ENCODE data around the gene PEX6. TPM values are rescaled to one million over a fixed set of nuclear protein-coding genes. Genes with fewer than 3 reads are reported as not detected.

Gene PEX6
- total RNA-seq, 1 experiment from 2014 or later: 15.6 TPM

DNA sequence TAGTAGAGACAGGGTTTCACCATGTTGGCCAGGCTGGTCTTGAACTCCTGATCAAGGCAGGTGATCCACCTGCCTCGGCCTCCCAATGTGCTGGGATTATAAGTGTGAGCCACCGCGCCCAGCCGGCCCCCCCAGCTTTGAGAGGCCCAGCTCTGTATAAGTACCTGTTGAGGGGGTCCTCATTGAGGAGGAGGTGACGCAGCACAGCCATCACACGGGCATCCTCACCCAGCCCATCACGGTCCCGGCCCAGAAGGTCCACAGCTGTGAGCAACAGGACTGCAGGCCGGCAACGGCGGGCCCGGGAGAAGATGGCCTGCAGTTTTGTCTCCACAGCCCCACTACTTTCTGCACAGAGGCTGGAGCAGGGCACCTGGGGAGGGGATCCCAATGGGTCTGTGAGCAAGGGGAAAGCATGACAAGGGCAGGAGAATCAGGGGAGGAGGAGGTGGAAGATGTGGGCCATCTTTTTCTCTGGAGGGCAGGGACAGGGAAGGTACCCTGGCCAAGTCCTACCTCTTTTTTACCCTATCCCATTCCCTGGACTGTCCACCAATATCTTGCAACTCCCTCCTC, 10.8 kb downstream of the PEX6 start:
- Histone ChIP-seq H3K23me2 (ENCODE audit: insufficient read length, low read depth, low read length, poor library complexity, severe bottlenecking) (no peaks in the 10 kb centered on the region), H2BK15ac (ENCODE audit: low read depth, low read length) (no peak overlapping the region), H2AFZ (ENCODE audit: low read length) (no peak overlapping the region), H3K14ac (ENCODE audit: insufficient read depth, low read length) (no peak overlapping the region), H2BK120ac (ENCODE audit: low read depth, low read length, poor library complexity, severe bottlenecking) (no peak overlapping the region), H4K91ac (ENCODE audit: insufficient read length, low read depth, low read length) (no peak overlapping the region), H3K23ac (ENCODE audit: insufficient read length, low read depth, low read length) (no peak overlapping the region), H2AK5ac (ENCODE audit: insufficient read length, low read length) (no peak overlapping the region), H4K8ac (replicated peaks; ENCODE audit: insufficient read length, low read depth, low read length) (no peak overlapping the region), H4K20me1 (ENCODE audit: control insufficient read depth, insufficient read depth, insufficient read length) (no peaks in the 10 kb centered on the region), H3K79me1 (ENCODE audit: insufficient read depth, low read depth, low read length, poor library complexity, severe bottlenecking) (no peaks in the 10 kb centered on the region), H3K4me2 (ENCODE audit: insufficient read depth, insufficient read length, low read length) (no peak overlapping the region), H3K9me3 (ENCODE audit: control insufficient read depth, low read depth, low read length) (no peaks in the 10 kb centered on the region), H3K79me2 (ENCODE audit: insufficient read depth, low read length) (no peaks in the 10 kb centered on the region), H3K4ac (ENCODE audit: low read depth, low read length) (no peak overlapping the region), H2BK20ac (ENCODE audit: low read depth, low read length, poor library complexity, severe bottlenecking) (no peak overlapping the region), H4K5ac (ENCODE audit: insufficient read length, low read depth, low read length) (no peak overlapping the region), H3K56ac (ENCODE audit: insufficient read length, low read depth, low read length) (no peak overlapping the region), H3K18ac (ENCODE audit: insufficient read length, low read depth, low read length) (no peak overlapping the region), H3K9ac (ENCODE audit: extremely low read depth, insufficient read length, low read length) (no peak overlapping the region), H3K27ac (ENCODE audit: insufficient read length, low read depth, low read length) (no peak overlapping the region), H2BK12ac (ENCODE audit: insufficient read length, low read depth, low read length) (no peak overlapping the region), H3K4me1 (ENCODE audit: insufficient read depth, low read length) (no peaks in the 10 kb centered on the region), H3T11ph (ENCODE audit: low read length) (no peak overlapping the region), H3K27me3 (ENCODE audit: insufficient read depth, low read length) (no peaks in the 10 kb centered on the region), H2BK5ac (ENCODE audit: insufficient read length, low read length) (no peak overlapping the region)
- H3K36me3 Mint-ChIP-seq (ENCODE audit: insufficient read depth in 1 of 3, low read depth in 3 of 3): peaks cover 0 to 29% (median 14%) of the 10 kb centered on the region in 3 experiments; a peak in 5 of 7 replicates
- no peaks in the 10 kb centered on the region for H3K27me3 Mint-ChIP-seq (ENCODE audit: low read depth)
- TF ChIP-seq, protein P1, sequence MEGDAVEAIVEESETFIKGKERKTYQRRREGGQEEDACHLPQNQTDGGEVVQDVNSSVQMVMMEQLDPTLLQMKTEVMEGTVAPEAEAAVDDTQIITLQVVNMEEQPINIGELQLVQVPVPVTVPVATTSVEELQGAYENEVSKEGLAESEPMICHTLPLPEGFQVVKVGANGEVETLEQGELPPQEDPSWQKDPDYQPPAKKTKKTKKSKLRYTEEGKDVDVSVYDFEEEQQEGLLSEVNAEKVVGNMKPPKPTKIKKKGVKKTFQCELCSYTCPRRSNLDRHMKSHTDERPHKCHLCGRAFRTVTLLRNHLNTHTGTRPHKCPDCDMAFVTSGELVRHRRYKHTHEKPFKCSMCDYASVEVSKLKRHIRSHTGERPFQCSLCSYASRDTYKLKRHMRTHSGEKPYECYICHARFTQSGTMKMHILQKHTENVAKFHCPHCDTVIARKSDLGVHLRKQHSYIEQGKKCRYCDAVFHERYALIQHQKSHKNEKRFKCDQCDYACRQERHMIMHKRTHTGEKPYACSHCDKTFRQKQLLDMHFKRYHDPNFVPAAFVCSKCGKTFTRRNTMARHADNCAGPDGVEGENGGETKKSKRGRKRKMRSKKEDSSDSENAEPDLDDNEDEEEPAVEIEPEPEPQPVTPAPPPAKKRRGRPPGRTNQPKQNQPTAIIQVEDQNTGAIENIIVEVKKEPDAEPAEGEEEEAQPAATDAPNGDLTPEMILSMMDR (conservative IDR thresholded peaks at IDR 0.05): no peak
- H3K9me3 Mint-ChIP-seq: no peaks in the 10 kb centered on the region
- H3K27ac Mint-ChIP-seq: no peak overlapping the region
- no peak overlapping the region for H3K4me3 Mint-ChIP-seq
- 0 out of 4 replicates have a peak, but pooled peaks cover 0 to 2% of the 10 kb centered on the region in 2 experiments for H3K4me1 Mint-ChIP-seq
- no peak for DNase-seq
- no CpG with 5 or more reads among the region's 12 CpGs for WGBS (ENCODE audit: extremely low coverage, insufficient read length, low lambda C conversion rate)
